Head of caudate nucleus (tissue), 42 donors: ENCODE data around the gene EWSR1.

ENCODE experiments used
- DNase-seq, 42 donors: peaks; one replicate each; pipeline versions ENCODE4 v3.0.0 to v3.0.0-alpha.2; 2020 to 2021; ENCODE audit warnings: mixed read lengths in 7 of 42
- intact Hi-C: fragments of 100-400 bp; cut with DNase I; formaldehyde crosslinking; loops from one replicate; pipeline ENCODE4 v1.15.0; 2022

EWSR1 gene

DNA sequence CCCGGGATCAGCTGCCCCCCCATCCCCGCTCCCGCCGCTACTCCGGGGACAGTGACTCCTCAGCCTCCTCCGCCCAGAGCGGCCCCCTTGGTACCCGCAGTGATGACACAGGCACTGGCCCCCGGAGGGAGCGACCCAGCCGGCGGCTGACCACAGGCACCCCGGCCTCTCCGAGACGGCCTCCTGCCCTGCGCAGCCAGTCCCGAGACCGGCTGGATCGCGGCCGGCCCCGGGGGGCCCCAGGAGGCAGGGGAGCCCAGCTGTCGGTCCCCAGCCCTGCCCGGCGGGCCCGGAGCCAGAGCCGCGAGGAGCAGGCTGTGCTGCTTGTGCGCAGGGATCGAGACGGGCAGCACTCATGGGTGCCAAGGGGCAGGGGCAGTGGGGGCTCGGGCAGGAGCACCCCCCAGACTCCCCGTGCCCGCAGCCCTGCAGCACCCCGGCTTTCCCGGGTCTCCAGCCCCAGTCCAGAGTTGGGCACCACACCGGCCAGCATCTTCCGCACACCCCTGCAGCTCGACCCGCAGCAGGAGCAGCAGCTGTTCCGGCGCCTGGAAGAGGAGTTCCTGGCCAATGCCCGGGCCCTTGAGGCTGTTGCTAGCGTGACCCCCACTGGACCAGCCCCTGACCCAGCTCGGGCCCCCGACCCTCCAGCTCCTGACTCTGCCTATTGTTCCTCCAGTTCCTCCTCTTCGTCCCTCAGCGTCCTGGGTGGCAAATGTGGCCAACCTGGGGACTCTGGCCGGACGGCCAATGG lies 43.6 kb downstream of the EWSR1 start:
- peak in 10 of 42 donors; percentile 4 to 49 (median 32) for DNase-seq
- intact Hi-C loops = loop anchor here (5.0 kb wide), 1 partner anchor 36 kb away; no protein-coding TSS in a partner anchor

- peak in 8 of 42 donors; percentile 1 to 36 (median 18) for DNase-seq
- intact Hi-C loops = loop anchor here (5.0 kb wide), 1 partner anchor 35 kb away; no protein-coding TSS in a partner anchor
Measured at GRCh38 chr22:29312218-29313125, 44.4 kb downstream of the EWSR1 start.

GRCh38 chr22:29313126-29313575 lies 45.1 kb downstream of the EWSR1 start:
- intact Hi-C loops = loop anchor here (5.0 kb wide), 1 partner anchor 34 kb away; no protein-coding TSS in a partner anchor
- DNase-seq = peak in 10 of 42 donors; percentile 2 to 69 (median 40)

DNA sequence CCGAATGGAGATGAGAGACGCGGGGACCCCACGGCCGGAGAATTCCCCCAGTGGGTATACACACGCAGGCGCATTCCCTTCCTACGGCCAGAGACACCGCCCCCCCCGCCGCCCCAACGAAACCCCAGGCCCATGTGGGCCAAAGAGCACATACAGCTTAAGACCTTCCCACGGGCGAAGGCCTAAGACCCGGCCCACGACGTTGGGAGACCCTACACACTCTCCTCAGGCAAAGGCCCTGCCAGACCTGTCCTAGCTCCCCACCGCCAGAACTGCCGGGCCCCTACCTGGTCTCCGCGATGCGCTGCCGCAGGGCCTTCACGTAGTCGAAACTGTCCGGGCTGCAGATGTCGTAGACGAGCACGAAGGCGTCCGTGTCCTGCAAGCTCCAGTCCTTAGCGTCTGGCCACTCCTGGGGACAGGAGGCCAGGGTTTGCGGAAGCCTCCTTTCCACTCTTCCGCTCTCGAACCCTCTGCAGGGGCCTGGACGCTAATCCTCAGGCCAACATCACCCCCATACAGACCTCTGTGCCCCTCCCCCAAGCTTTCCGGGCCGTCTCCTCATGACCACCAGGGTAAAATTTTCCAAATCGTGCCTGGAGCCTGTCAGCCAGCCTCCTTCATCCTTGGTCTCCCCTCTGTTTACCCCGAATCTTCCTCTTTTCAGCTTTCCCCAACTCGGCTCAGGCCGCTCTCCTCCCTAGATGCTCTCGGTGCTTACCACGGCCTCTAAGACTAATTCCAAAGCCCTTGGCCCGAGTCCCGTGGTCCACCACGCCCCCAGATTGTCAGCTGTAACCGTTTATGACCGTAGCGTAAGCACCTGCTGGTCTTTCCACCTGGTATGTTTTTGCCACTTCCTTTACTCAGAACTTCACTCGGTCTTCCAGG lies 45.8 kb downstream of the EWSR1 start:
- intact Hi-C loops = loop anchor here (5.0 kb wide), 1 partner anchor 33 kb away; no protein-coding TSS in a partner anchor
- peak in 3 of 42 donors; percentile 2 to 30 (median 17) for DNase-seq

DNA sequence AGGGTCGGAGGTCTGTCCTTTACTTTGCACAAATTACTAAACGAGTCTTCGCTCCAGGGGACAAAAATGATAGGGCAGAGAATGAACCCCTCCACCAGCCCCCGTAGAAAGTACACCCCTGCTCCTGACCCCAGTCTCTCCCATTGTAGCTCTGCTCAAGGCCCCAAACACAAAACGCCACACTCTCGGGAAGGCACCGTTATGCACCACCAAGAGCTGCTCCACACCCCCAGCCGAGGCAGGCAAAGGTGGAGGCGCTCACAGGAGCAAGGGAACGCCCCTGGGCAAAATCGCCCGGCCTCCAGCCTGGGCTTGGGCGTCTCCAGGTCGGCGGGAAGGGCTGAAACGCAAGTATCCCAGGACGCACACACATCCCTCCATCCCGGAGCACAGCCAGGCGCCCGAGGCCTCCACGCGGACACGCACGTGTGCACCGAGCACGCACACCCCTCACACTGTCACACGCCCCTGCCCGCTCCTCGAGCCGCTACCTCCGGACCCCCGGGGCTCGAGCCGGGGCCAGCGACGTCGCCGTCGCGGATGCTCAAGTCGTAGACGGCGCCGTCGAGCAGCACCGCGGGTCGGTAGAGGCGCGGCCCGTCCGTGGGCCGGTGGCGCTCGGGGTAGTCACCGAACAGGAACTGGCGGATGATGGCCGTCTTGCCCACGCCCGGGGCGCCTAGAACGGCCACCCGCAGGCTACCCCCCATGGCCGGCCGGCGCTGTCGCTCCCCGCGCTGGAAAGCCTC lies 46.6 kb downstream of the EWSR1 start:
- intact Hi-C loops = loop anchor here (5.0 kb wide), 1 partner anchor 33 kb away; no protein-coding TSS in a partner anchor
- peak in 2 of 42 donors; percentile 1 to 40 for DNase-seq

- DNase-seq = peak in 7 of 42 donors; percentile 25 to 65 (median 50)
Measured at GRCh38 chr22:29315286-29316140, 47.4 kb downstream of the EWSR1 start, which contains the start of gene RASL10A. RASL10A (minus strand) TSS chr22:29315697; CDS start chr22:29315246, 451 bp downstream.

GRCh38 chr22:29316141-29316828 lies 48.2 kb downstream of the EWSR1 start:
- intact Hi-C loops = no loop called here
- DNase-seq = no peak

More at GRCh38 chr22:29315286-29316140, 47.4 kb downstream of the EWSR1 start, which contains the start of gene RASL10A:
- intact Hi-C loops = no loop called here

DNA sequence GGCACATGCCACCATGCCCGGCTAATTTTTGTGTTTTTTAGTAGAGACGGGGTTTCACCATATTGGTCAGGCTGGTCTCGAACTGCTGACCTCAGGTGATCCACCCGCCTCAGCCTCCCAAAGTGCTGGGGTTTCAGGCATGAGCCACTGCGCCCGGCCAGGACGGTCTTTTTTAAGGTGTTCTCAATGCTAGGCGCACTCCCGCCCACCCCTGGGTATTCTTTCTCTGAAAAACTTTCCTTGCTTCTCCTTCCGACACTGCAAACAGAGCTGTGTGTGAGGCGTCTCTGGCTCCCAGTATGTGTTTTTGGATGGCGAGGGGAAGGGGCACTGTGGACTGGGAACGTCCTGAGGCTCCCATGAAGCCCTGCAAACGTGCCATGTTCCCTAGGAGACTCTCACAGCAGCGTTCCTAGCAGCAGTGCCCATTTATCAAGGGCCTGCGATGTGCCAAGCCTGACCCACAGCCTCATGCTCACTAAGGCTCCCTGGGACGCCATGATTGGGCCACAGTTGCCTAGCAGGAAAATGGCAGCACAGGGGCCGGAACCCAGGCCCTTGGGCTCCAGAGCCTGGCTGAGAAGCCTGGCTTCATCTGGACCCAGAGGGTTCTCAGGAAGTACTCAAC lies 49.9 kb downstream of the EWSR1 start:
- intact Hi-C loops = no loop called here
- DNase-seq = no peak

DNA sequence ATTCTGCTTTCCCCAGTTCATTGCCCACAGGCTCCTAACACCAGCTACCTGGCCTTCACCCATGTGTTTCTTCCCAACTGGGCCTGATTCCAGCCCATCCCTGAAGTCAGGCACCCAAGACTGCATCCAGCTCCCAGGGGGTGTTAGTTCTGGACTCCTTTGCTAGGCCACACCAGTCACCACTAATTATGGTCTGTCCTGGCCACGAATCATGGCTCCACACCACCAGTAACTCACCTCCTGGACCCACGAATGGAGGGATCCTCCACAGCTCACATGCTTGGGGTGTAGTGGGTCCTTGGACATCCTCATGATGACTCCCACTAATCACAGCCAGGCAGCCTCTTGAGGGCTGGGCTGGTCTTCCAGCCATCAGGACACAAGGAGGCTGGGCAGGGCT lies 51.0 kb downstream of the EWSR1 start:
- DNase-seq = no peak
- intact Hi-C loops = no loop called here

GRCh38 chr22:29320546-29320945 lies 52.5 kb downstream of the EWSR1 start:
- intact Hi-C loops = no loop called here
- no peak for DNase-seq

- intact Hi-C loops = no loop called here
- no peak for DNase-seq
Measured at GRCh38 chr22:29323641-29324040, 55.6 kb downstream of the EWSR1 start.

- intact Hi-C loops = no loop called here
- no peak for DNase-seq
Measured at GRCh38 chr22:29325356-29325755, 57.3 kb downstream of the EWSR1 start.

GRCh38 chr22:29325785-29326315 lies 57.8 kb downstream of the EWSR1 start:
- no peak for DNase-seq
- intact Hi-C loops = no loop called here

- intact Hi-C loops = no loop called here
- no peak for DNase-seq
Measured at GRCh38 chr22:29326481-29326880, 58.4 kb downstream of the EWSR1 start.

- no peak for DNase-seq
- intact Hi-C loops = no loop called here
Measured at GRCh38 chr22:29327089-29327764, 59.2 kb downstream of the EWSR1 start.
